ENCODE results near the gene B3GNT9.

B3GNT9 gene

DNA sequence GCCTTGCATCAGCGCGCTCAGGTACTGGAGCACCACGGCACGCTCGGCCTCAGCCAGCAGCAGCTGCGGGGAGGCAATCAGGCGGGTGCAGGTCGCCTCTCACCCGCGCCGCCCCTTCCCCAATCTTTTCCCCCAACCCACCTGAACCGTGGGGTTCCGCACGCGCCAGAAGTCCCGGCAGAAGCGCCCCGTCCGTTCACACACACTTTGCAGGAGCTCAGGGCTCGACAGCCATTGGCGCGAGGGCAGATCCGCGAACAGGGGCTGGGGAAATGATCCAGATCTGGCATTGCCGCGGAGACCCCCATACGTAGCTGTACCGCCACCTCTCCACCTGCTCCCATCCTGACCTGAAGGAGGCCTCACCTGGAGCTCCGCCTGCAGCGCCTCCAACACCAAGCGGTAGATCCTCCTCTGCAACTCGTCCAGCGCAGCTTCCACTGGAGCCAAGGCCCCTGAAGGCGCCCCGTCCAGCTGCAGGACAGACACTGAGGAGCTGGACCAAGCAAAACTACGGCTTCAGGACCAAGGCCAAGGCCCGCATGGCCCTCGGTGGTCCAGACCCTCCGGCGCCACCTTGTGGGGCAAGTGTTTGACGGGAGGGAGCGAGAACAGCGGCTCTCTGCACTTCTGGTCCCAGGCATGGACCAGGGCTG, 34.3 kb upstream of the B3GNT9 start:
- peak; percentile 95 for DNase-seq

DNA sequence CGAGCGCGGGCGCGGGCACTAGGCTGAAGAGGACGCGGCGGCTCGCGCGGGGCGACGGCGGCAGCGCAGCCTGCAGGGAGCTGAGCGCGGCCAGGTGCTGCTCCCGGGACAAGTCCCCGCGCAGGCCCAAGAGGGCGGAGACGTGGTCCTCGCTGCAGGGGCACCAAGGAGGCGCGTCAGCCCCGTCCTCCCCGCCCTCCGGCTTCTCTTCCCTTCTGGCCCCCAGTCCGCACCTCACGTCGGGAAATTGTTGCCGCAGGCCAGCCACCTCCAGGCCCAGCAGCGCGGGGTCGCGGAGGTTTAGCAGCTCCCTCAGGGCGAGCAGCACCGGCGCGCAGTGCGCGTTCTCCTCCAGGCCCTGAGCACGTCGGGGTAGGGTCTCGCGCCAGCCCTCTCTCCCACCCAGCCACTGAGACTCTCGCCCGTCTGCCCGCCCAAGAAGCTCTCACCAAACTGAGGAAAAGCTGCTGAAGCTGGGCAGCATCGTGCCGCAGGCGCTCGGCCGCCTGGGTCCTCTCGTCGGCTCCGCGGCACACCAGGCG, 33.7 kb upstream of the B3GNT9 start:
- DNase-seq = no peak

DNA sequence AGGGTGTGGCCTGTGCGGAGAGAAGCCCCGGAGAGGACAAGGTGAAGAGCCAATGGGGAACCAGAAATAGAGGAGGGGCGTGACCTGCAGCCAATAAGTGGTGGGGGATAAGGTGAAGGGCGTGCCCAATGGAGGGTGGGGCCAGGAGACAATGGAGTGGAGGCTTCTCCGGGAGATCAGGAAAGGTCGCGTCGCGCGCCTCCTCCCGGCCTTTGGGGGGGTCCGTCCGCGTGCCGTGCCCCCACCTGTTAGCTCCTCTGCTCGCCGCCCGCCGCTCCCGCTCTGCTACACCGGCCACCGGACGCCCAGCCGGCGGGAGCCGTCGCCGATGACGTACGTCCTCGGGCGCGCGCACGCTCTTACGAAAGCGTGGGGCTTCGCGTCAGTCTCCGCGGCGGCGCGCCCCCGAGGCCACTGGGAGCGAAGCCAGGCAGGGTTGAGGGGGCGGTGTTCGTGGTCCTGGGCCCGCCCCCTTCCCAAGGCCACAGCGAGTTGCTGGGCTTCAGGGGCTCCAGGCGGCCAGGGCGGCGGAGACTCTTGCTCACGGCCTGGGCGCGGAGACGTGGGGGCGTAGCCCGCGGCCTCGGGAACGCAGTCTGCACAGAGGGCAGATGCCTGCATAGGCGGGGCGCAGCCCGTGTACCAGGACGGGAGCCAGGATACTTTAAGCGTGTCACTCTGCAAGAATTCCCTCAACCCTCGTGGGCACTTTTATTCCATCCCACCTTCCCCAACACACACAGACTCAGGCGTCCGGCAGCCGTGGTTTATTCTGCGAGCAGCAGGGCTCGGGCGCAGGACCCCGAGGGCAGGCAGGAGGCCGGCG, 33.0 kb upstream of the B3GNT9 start, which contains the start of gene MATCAP1:
TSS of gene MATCAP1 (minus strand) at position 337 of the 826 bp plus-strand sequence. CDS start 3,353 bp downstream, outside the sequence.
- peak; percentile 97 for DNase-seq

DNA sequence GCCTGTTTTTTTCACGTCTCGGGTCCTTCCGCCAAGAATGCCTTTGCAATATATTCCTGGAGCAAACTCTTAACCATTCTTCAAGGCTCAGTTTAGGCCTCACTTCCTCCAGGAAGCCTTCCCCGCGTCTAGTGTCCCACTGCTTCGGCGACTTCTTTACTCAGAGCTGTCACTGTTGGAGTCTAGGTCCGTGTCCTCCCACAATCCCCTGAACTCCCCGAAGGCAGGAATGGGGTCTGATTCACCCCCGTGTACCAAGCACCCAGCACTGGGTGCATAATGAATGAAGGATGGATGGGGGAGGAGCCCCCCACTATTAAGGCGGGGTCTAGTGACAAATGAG, 32.5 kb upstream of the B3GNT9 start:
- DNase-seq = no peak

DNA sequence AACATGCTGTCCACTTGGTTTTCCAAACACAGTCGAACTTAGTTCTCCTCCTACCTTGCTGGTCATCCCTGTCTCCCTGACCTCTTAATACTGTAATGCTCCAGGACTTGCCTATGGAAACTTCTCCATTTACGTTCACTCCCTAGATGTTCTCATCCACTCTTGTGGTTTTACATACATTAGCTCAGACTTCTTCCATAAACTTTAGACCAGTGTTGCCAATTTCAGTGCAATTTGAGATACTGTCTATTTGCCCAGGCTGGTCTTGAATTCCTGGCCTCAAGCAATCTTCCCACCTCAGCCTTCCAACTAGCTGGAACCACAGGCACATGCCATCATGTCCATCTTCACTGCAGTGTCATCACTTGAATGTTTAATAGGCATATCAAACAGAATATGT, 31.5 kb upstream of the B3GNT9 start:
- no peak for DNase-seq

DNA sequence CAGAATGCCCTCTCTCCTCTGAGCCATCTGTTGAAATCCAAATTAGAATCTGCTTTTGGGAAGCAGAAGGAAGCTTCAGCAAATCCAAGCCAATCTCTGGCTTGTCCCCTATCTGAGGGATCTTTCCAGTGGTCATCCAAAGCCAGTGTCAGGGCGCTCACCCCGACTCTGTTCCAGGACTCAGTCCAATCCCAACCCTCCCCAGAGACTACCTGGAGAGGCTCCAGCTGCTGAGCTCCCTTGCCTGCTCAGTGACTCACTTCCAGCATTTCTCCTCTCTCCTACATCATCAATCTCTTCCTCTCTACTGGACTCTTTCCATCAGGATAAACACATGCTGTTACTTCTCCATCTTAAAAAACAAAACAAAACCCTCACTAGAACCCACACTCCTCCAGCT, 30.5 kb upstream of the B3GNT9 start:
- DNase-seq = no peak

DNA sequence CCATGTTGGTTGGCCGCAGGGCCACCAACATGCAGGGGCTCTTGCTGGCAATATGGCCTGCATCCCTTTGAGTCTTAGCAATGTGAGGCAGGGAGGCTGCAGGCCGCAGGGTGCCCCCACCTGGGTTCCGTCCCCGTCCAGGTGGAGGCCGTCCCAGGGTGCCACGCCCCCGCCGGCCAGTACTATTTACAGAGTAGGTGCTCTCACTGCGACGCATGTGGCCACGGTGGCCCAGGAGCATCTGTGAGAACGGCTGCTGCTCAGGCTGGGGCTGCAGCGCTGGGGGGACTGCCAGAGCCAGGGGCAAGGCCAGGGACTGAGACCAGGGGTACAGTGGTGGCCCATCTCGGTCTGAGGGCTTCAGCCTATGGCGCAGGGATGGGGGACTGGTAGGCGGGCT, 29.4 kb upstream of the B3GNT9 start:
- no peak for DNase-seq

DNA sequence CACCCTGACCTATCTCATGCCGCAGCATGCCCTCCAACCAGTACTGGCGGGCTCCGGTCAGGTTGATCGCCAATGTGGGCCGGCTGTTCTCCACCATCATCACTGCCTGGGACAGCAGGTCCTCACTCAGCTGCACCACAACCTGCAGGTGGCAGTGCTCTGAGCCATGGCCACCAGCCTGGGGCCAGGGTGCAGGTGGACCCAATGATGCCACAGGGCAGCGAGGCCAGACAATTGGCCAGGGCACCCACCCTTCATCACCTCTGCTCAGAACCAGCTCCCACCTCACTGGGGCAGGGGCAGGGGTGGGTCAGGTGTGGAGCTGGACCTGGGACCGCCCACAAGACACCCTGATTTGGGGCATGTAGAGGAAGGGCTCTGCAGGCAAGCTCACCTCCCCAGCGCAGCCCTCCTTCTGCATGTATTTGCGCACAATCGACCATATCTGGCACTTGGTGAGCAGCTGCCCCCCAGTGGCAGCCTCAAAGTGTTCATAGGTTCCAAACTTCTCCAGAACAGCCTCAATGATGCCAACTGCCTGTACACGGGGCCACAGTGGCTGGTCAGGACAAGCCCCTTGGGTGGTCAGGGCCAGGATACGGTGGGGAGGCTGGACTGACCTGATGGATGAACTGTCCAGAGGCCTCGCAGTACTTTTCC, 28.8 kb upstream of the B3GNT9 start:
- DNase-seq = no peak

DNA sequence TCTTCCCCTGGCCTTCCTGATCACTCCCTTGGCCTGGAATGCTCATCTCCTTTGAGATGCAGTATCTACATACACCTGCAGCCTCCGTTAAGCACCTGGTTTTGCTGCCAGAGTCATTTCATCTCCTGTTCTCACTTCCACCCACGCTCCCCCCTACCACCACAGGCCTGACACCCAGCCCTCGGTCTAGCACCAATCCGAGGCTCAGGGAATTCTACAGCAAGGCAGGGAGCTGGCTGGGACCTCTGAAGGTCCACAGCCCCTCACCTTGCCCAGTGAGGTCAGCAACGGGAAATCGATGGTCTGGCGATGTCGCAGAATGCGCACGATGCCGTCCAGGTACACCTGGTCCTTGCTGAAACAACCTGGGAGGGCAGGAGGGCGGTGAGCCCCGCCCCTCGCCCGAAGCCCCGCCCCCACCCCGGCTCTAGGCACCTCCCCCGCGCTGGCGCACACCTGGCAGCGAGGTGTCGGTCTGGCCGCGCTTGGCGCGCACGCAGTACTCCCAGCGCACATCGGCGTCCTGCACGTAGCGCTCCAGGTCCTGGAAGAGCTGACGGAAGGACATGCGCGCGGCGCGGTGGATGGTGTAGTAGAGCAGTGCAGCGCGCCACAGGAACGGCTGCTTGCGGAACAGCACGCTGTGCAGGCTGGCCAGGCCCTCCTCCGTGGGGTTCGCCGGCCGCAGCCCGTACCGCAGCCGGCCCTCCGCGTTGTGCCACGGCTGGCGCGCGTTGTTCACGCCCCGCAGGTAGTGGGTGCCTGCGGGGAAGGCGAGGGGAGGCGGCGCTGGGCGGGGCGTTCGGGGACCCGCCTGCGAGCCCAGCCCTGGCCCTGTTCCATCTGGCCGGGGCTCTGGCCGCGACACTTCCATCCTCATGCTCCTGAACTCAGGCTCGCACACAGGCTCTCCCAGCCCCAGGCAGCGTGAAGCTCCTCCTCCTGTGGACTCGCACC, 27.2 kb upstream of the B3GNT9 start:
- DNase-seq = no peak

DNA sequence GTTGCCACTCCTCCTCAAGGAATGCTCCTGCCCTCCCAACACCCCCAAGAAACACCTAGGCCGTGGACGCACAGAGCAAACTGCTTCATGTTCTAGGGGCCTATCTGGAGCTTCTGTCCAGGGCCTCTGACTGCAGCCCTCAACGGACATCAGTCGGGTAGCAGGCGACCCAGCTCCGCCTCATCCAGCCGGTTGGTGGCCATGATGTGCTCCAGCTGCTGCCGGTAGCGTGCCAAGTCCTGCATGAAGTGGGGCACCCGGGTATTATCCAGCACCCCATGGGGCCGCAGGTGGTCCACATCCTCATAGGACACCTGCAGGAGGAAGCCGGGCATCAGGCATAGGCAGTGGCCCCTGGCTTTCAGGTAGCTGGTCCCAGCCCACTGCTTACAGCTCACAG, 25.9 kb upstream of the B3GNT9 start:
- no peak for DNase-seq

DNA sequence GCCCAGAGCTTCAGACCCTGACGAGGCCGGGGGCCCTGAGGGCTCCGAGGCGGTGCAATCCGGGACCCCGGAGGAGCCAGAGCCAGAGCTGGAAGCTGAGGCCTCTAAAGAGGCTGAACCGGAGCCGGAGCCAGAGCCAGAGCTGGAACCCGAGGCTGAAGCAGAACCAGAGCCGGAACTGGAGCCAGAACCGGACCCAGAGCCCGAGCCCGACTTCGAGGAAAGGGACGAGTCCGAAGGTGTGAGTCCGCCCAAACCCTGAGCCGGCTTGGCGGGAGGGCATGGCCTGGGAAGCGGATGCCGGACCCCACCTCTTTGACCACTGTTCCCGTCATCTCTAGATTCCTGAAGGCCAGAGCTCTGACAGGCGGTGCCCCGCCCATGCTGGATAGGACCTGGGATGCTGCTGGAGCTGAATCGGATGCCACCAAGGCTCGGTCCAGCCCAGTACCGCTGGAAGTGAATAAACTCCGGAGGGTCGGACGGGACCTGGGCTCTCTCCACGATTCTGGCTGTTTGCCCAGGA, 24.0 kb upstream of the B3GNT9 start:
- no peak for DNase-seq

DNA sequence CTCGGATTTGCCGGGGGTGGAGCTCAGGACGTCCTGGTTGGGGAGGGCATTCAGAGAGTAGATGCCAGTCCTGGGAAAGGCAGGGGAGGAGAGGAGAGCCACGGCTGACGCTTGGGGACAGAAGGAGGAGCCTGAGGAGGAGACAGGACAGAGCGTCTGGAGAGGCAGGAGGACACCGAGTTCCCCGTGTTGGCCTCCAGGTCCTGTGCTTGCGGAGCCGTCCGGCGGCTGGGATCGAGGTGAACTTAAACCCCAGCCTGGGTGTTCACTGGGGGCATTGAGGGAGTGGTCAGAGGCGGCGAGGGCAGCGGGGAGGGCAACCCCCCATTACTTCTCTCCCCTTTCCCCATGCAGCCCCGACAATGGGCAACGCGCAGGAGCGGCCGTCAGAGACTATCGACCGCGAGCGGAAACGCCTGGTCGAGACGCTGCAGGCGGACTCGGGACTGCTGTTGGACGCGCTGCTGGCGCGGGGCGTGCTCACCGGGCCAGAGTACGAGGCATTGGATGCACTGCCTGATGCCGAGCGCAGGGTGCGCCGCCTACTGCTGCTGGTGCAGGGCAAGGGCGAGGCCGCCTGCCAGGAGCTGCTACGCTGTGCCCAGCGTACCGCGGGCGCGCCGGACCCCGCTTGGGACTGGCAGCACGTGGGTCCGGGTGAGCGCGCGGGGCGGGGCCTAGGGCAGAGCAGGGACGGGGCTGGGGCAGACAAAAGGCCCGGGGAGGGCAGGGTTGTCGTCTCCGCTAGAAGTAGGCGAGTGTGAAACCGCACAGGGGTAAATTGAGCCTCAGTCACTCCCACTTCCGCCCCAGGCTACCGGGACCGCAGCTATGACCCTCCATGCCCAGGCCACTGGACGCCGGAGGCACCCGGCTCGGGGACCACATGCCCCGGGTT, 23.3 kb upstream of the B3GNT9 start:
- DNase-seq = peak; percentile 76

DNA sequence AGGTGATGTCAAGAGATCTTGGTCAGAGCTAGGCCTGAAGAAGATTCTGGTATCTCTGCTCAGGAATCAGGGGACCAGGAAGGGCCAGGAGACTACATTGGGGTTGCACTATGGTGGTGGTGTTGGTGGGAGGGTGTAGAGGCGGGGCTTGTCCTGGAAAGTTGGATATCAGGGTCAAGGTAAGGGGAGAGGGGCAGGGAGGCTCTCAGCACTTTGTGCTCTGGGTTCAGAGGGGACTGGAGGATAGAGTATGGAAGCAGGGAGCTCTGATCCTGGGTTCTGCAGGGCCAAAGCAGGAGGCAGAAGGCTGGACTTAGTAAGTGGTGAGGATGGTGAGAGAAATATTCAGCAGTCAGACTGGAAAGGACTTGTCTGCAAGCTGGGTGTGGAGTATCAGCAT, 22.5 kb upstream of the B3GNT9 start:
- DNase-seq = no peak

DNA sequence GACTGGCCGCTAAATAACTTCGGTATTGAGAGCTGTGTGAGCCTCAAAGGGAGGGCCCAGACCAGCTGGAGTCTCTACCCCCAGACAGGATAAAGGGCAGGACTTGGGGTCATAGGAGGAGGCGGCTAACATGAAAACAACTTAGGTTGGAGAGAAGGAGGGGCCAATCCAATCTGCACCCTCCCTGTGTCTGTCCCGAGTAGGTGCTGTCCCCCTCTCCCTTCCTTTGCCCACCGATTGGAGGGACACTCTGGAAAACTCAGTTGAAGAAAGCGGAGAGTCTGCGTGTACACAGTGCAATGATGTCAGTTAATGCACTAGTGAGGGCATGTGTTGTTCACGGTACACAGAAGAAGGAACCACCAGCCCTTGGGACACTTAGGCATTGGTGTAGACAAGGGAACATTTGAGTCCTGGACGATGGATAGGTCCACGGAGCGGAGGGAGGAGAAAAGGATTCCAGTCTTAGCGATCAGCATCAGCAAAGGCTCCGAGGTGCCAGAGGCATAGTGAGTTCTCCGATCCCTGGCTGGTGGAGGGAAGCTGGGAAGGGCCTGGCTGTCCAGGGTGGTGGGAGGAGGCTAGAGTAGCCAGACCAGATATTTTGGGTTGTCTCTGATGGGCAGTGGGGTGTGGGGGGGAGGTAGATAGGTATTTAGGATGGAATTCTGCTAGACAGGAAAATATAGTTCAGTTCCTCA, 20.3 kb upstream of the B3GNT9 start:
- no peak for DNase-seq

DNA sequence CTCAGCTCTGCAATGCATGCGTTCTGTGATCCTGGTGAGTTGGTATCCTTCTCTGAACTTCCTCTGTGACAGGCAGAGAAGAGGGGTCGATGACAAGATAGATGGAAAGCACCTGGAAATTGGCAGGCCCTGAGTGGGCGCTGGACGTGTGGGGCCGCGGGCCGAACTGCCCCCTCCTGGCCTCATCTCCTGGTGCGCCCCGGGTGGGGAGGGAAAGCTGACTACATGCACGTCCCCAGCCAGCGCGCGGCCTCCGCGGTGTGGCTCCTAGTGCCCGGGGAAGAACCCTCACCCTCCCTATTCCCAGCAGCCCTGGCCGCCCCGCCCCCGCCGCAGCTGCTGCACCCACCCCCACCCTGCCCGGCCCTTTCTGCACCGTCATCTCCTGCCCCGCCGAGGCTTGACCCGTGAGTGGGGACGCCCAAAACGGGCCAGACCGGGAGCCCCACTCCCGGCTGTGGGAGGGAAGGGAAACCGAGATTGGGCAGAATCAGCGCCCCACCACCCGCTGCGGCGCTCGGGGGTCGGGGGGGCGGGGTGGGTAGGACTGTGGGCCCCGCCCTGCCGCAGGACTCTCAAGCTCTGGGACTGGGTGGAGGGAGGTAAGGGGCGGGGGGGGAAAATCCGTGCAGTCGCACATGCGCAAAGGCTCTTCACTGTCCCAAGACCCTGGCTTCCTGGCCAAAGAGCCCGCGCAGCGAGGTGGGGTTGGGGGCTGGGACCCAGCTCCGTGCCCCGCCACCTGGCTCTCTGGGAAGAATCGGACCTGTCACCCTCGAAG, 19.6 kb upstream of the B3GNT9 start, which contains the start of gene NOL3:
TSS of gene NOL3 (plus strand) at position 371 of the 781 bp plus-strand sequence.
- peak; percentile 75 for DNase-seq

DNA sequence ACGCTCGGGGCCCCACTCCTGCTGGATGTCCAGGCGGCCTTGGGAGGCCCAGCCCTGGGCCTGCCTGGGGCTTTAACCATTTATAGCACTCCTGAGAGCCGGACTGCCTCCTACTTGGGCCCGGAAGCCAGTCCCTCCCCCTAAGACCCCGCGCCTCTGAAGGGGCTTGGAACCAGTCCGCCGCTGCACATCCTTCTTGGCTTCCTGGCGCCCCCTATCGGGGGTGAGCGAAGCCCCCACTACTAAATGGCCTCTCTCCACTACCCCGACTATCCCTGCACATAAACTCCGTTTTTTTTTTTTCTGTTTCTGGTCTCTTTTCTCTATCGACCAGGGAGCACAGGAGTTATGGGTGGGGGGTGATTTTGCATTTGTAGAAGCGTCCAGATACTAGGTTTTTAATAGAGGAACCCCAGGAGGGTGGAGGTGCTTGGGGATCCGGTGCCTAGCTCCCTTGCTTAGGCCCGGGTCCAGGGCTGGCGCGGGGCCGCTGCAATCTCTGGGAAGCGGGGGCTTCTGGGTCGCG, 18.9 kb upstream of the B3GNT9 start:
- no peak for DNase-seq

DNA sequence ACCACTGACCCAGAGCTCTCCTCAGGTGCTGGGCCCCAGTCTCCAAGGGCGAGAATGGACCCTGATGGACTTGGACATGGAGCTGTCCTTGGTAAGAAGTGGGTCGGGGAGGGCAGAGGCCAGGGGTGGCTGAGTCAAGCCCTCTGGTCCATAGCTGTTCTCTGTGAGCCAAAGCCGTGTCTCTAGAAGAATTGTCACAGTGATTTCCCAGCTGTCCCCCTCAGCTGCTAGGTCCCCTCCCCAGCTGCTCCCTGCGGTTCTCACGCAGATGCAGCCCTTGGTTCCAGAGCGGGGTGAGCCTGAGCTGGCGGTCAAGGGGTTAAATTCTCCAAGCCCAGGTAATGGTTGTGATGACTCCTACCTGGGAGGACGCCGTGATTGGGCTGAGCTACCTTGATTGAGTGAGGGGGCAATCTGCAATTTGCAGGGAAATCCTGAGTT, 18.2 kb upstream of the B3GNT9 start:
- DNase-seq = no peak

DNA sequence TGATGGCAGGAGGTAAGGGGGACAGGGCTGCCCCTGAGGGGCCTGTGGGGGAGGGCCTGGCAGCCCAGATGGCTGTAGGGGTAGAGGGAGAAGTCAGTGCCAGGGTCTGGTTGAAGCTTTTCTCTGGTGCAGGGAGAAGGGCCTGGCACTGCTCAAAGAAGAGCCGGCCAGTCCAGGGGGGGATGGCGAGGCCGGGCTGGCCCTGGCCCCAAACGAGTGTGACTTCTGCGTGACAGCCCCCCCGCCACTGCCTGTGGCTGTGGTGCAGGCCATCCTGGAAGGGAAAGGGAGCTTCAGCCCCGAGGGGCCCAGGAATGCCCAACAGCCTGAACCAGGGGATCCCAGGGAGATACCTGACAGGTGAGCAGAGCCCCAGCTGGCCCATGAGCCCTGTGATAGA, 16.8 kb upstream of the B3GNT9 start:
- DNase-seq = no peak

DNA sequence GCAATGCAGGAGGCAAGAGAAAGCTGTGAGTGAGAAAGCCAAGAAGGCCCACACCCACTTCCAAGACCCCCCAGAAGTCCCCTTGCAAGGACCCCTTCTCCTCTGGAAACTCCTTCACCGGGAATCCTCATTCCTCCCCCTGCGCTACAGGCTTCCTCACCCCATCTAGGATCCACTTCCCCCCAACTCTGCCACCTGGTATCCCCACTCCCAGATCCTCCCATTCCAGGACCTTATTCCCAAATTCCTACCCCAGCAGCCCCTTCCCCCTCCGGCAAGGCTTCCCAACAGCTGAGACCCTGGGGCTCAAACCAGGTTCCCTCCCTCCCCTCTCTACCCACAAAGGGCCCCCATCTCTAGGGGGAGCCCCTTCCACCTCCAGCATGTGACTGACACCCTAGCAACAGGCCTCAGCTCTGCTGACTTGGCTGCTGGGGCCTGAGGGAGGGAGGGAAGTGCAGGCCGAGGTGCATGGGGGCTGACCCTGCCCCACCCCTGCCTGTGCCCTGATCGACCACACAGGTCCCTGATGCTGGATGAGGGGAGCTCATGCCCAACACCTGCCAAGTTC, 15.9 kb upstream of the B3GNT9 start:
- no peak for DNase-seq
